IPS-11a (cell line): Measurements from ENCODE around the gene SLC39A9.

Experiments used
- H3K4me3 ChIP-seq: one replicate; pipeline ENCODE4 v1.5.1; 2013; ENCODE audit warnings: low read depth, low read length, control low read depth

SLC39A9 gene

GRCh38 chr14:69424149-69424923, 25.8 kb downstream of the SLC39A9 start:
- H3K4me3 ChIP-seq, result no peak overlapping the region

- no peak overlapping the region for H3K4me3 ChIP-seq
These were observed 29.1 kb downstream of the SLC39A9 start for GRCh38 chr14:69427596-69427995.

- H3K4me3 ChIP-seq, result no peak overlapping the region
These were observed 30.0 kb downstream of the SLC39A9 start for GRCh38 chr14:69428289-69428998.

GRCh38 chr14:69429643-69430042, 31.2 kb downstream of the SLC39A9 start:
- no peak overlapping the region for H3K4me3 ChIP-seq

- no peak overlapping the region for H3K4me3 ChIP-seq
These were observed 31.9 kb downstream of the SLC39A9 start for GRCh38 chr14:69430306-69430939.

- no peak overlapping the region for H3K4me3 ChIP-seq
These were observed 33.9 kb downstream of the SLC39A9 start for GRCh38 chr14:69432364-69432763.

- no peak overlapping the region for H3K4me3 ChIP-seq
These were observed 41.2 kb downstream of the SLC39A9 start for GRCh38 chr14:69439521-69440270.

GRCh38 chr14:69441948-69442347, 43.5 kb downstream of the SLC39A9 start:
- H3K4me3 ChIP-seq, result no peak overlapping the region

- no peak overlapping the region for H3K4me3 ChIP-seq
These were observed 44.9 kb downstream of the SLC39A9 start for GRCh38 chr14:69443296-69443805.

GRCh38 chr14:69449216-69449615, 50.7 kb downstream of the SLC39A9 start:
- H3K4me3 ChIP-seq, result no peak overlapping the region

GRCh38 chr14:69451941-69452340, 53.4 kb downstream of the SLC39A9 start:
- no peak overlapping the region for H3K4me3 ChIP-seq

- no peak overlapping the region for H3K4me3 ChIP-seq
These were observed 59.9 kb downstream of the SLC39A9 start for GRCh38 chr14:69458350-69458749.

GRCh38 chr14:69459122-69459521, 60.6 kb downstream of the SLC39A9 start:
- H3K4me3 ChIP-seq, result no peak overlapping the region

GRCh38 chr14:69460093-69460701, 61.7 kb downstream of the SLC39A9 start:
- no peak overlapping the region for H3K4me3 ChIP-seq

- H3K4me3 ChIP-seq, result no peak overlapping the region
These were observed 65.9 kb downstream of the SLC39A9 start for GRCh38 chr14:69464379-69464778.

- H3K4me3 ChIP-seq, result no peak overlapping the region
These were observed 66.3 kb downstream of the SLC39A9 start for GRCh38 chr14:69464829-69465228.

GRCh38 chr14:69468949-69469348, 70.5 kb downstream of the SLC39A9 start:
- H3K4me3 ChIP-seq, result no peak overlapping the region

GRCh38 chr14:69471436-69471835, 72.9 kb downstream of the SLC39A9 start:
- H3K4me3 ChIP-seq, result no peak overlapping the region

GRCh38 chr14:69471916-69472315, 73.4 kb downstream of the SLC39A9 start:
- no peak overlapping the region for H3K4me3 ChIP-seq

GRCh38 chr14:69473260-69473659, 74.8 kb downstream of the SLC39A9 start:
- H3K4me3 ChIP-seq, result no peak overlapping the region

- H3K4me3 ChIP-seq, result no peak overlapping the region
These were observed 75.5 kb downstream of the SLC39A9 start for GRCh38 chr14:69473946-69474345.
